BE2C (cell line): ENCODE measurements around the gene PLCL2.

Experiments
- DNase-seq: peaks from one replicate; pipeline ENCODE4 v3.0.0-alpha.2; 2020
- H3K27me3 ChIP-seq: fragments of 250-450 bp; sonication (Bioruptor Pico); 2 replicates; pipeline ENCODE4 v1.5.1; 2020; ENCODE audit warnings: mild to moderate bottlenecking
- H3K36me3 ChIP-seq: fragments of 250-450 bp; sonication (Bioruptor Pico); 2 replicates; pipeline ENCODE4 v1.5.1; 2020; ENCODE audit warnings: mild to moderate bottlenecking
- H3K4me1 ChIP-seq: fragments of 250-450 bp; sonication (Bioruptor Pico); 2 replicates; pipeline ENCODE4 v1.5.1; 2020
- H3K4me3 ChIP-seq: 2 replicates; pipeline ENCODE4 v1.5.1; 2011; ENCODE audit warnings: low read depth, low read length
- H3K9me3 ChIP-seq: fragments of 250-450 bp; sonication (Bioruptor Pico); 2 replicates; pipeline ENCODE4 v1.5.1; 2020
- CTCF ChIP-seq: IDR thresholded peaks from 2 replicates; pipeline ENCODE4 v1.5.1; 2012; ENCODE audit warnings: mild to moderate bottlenecking, low read depth, low read length

The PLCL2 gene

GRCh38 chr3:17110660-17111396 is 226.1 kb downstream of the PLCL2 start:
- Histone ChIP-seq H3K4me3 (no peak overlapping the region), H3K27me3 (no peaks in the 10 kb centered on the region), H3K36me3 (no peaks in the 10 kb centered on the region), H3K9me3 (no peaks in the 10 kb centered on the region), H3K4me1 (no peaks in the 10 kb centered on the region)
- no peak for TF ChIP-seq CTCF
- DNase-seq = no peak

- Histone ChIP-seq H3K4me3 (no peak overlapping the region), H3K36me3 (no peaks in the 10 kb centered on the region), H3K27me3 (no peaks in the 10 kb centered on the region), H3K4me1 (no peaks in the 10 kb centered on the region), H3K9me3 (no peaks in the 10 kb centered on the region)
- no peak for DNase-seq
- no peak for TF ChIP-seq CTCF
These were observed 226.8 kb downstream of the PLCL2 start for GRCh38 chr3:17111586-17111985.

- no peak for TF ChIP-seq CTCF
- Histone ChIP-seq H3K9me3 (no peaks in the 10 kb centered on the region), H3K4me1 (no peaks in the 10 kb centered on the region), H3K4me3 (no peak overlapping the region), H3K27me3 (no peaks in the 10 kb centered on the region), H3K36me3 (no peaks in the 10 kb centered on the region)
- no peak for DNase-seq
These were observed 230.4 kb downstream of the PLCL2 start for GRCh38 chr3:17115186-17115585.

GRCh38 chr3:17116007-17116600 is 231.3 kb downstream of the PLCL2 start:
- H3K9me3 ChIP-seq = no peaks in the 10 kb centered on the region
- H3K36me3 ChIP-seq = no peaks in the 10 kb centered on the region
- no peaks in the 10 kb centered on the region for H3K27me3 ChIP-seq
- no peak for TF ChIP-seq CTCF
- DNase-seq = no peak
- H3K4me1 ChIP-seq = no peaks in the 10 kb centered on the region
- no peak overlapping the region for H3K4me3 ChIP-seq

GRCh38 chr3:17118771-17119170 is 234.0 kb downstream of the PLCL2 start:
- DNase-seq = no peak
- Histone ChIP-seq H3K36me3 (no peaks in the 10 kb centered on the region), H3K4me1 (no peaks in the 10 kb centered on the region), H3K9me3 (no peaks in the 10 kb centered on the region), H3K4me3 (no peak overlapping the region), H3K27me3 (no peaks in the 10 kb centered on the region)
- no peak for TF ChIP-seq CTCF
